GM12878 (cell line): ENCODE results near the gene CYSRT1. TPM values are rescaled to one million over a fixed set of nuclear protein-coding genes. Genes with fewer than 3 reads are reported as not detected.

Experiments used
- ATAC-seq: fragments of 200-7000 bp; cut with Tn5 transposase; 3 replicates; pipeline ENCODE4 v1.9.1; 2020; ENCODE audit warnings: mild to moderate bottlenecking, moderate library complexity
- BruUV-seq: library from RNA; stranded (reverse); fragments of 400-500 nt; replicated peaks from 2 replicates; lab custom pipeline; 2021; lab: Mats Ljungman, UMichigan
- CTCF ChIA-PET: fragments of 300-600 bp; sonication (Branson Sonifier 250); formaldehyde crosslinking; extraction: SDS; loops from one replicate; lab custom pipeline; 2021; ENCODE audit warnings: inconsistent platforms; lab: Yijun Ruan, JAX
- POLR2A ChIA-PET: fragments of 350-600 bp; formaldehyde crosslinking; extraction: SDS; loops from one replicate; lab custom pipeline; 2021; ENCODE audit warnings: inconsistent platforms; lab: Charles Lee
- RAD21 ChIA-PET: fragments of 300-600 bp; sonication (Branson Sonifier 250); formaldehyde crosslinking; loops from one replicate; lab custom pipeline; 2023; ENCODE audit warnings: antibody characterized with exemption; ENCODE audit not compliant: unreplicated experiment; lab: Charles Lee
- SMC1A ChIA-PET: fragments of 300-600 bp; sonication (Branson Sonifier 250); formaldehyde crosslinking; loops from one replicate; lab custom pipeline; 2023; ENCODE audit not compliant: unreplicated experiment, uncharacterized antibody; lab: Charles Lee
- DNase-seq: peaks from one replicate; pipeline ENCODE4 v3.0.0-alpha.2; 2011; ENCODE audit warnings: low read depth, low spot score
- FAIRE-seq: peaks from 3 replicates; lab custom pipeline; 2011; peaks lifted over from hg19 to GRCh38; lab: Jason Lieb, UNC
- H2AFZ ChIP-seq: 2 replicates; pipeline ENCODE4 v1.6.0; 2011; ENCODE audit warnings: low read depth, low read length, control low read depth; ENCODE audit not compliant: control insufficient read depth
- H3K27ac ChIP-seq: 2 replicates; pipeline ENCODE4 v1.5.1; 2011; ENCODE audit warnings: control low read depth; ENCODE audit not compliant: control insufficient read depth, insufficient read depth
- H3K27me3 ChIP-seq, 2 experiments: replicated peaks in 1 of 2; 2 replicates each; pipeline versions ENCODE4 v1.6.0 to v1.6.1; 2011; ENCODE audit warnings: low read length in 1 of 2; ENCODE audit not compliant: control insufficient read depth in 2 of 2, insufficient read depth in 2 of 2
- H3K36me3 ChIP-seq, 2 experiments: 2 replicates each; pipeline ENCODE4 v1.5.1; 2011; ENCODE audit warnings: low read length in 1 of 2; ENCODE audit not compliant: control insufficient read depth in 2 of 2, insufficient read depth in 2 of 2
- H3K4me1 ChIP-seq: 2 replicates; pipeline ENCODE4 v1.6.1; 2011; ENCODE audit warnings: mild to moderate bottlenecking, low read length, moderate library complexity, mixed read lengths; ENCODE audit not compliant: control insufficient read depth, insufficient read depth
- H3K4me2 ChIP-seq: 2 replicates; pipeline ENCODE4 v1.6.0; 2011; ENCODE audit warnings: control low read depth; ENCODE audit not compliant: control insufficient read depth, insufficient read depth
- H3K4me3 ChIP-seq: fragments of 200-600 bp; sonication (generic); 2 replicates; pipeline ENCODE4 v1.5.1; 2016
- H3K79me2 ChIP-seq: 2 replicates; pipeline ENCODE4 v1.6.0; 2011; ENCODE audit warnings: low read length; ENCODE audit not compliant: control insufficient read depth, insufficient read depth
- H3K9ac ChIP-seq: 2 replicates; pipeline ENCODE4 v1.8.0; 2011; ENCODE audit warnings: low read length, control low read depth, mixed read lengths; ENCODE audit not compliant: control insufficient read depth, insufficient read depth
- H3K9me3 ChIP-seq: replicated peaks from 3 replicates; pipeline ENCODE4 v1.5.1; 2011; ENCODE audit warnings: mild to moderate bottlenecking, low read length; ENCODE audit not compliant: control insufficient read depth, insufficient read depth
- H4K20me1 ChIP-seq: 2 replicates; pipeline ENCODE4 v1.6.0; 2011; ENCODE audit not compliant: control insufficient read depth, insufficient read depth
- CHD4 ChIP-seq: fragments of 200-600 bp; sonication (generic); IDR thresholded peaks from 2 replicates; pipeline ENCODE4 v1.6.1; 2016; ENCODE audit warnings: mild to moderate bottlenecking
- FOS ChIP-seq: IDR thresholded peaks from 3 replicates; pipeline ENCODE4 v1.6.1; 2011; ENCODE audit warnings: borderline replicate concordance; ENCODE audit not compliant: insufficient read length; ENCODE audit errors: extremely low read depth
- JUNB ChIP-seq: IDR thresholded peaks from 2 replicates; pipeline ENCODE4 v1.6.1; 2016; ENCODE audit warnings: antibody characterized with exemption, mild to moderate bottlenecking
- MEF2B ChIP-seq: fragments of 450-650 bp; IDR thresholded peaks from 2 replicates; pipeline ENCODE4 v1.6.1; 2018; ENCODE audit warnings: mild to moderate bottlenecking, moderate library complexity; ENCODE audit not compliant: partially characterized antibody, poor library complexity, severe bottlenecking
- NRF1 ChIP-seq: conservative IDR thresholded peaks from 2 replicates; pipeline ENCODE4 v1.6.1; 2011; ENCODE audit warnings: mild to moderate bottlenecking, low read depth, low read length, improper control_type of control experiment
- PML ChIP-seq: IDR thresholded peaks from 2 replicates; pipeline ENCODE4 v1.6.1; 2012; ENCODE audit warnings: low read length, inconsistent platforms
- POLR2A ChIP-seq: IDR thresholded peaks from 2 replicates; pipeline ENCODE4 v1.6.1; 2011; ENCODE audit warnings: low read depth, mild to moderate bottlenecking, low read length
- POU2F2 ChIP-seq: IDR thresholded peaks from 3 replicates; pipeline ENCODE4 v1.6.1; 2011; ENCODE audit warnings: low read depth, mild to moderate bottlenecking, low read length, borderline replicate concordance
- RB1 ChIP-seq: fragments of 450-650 bp; formaldehyde crosslinking; IDR thresholded peaks from 2 replicates; pipeline ENCODE4 v1.6.1; 2017; ENCODE audit warnings: mild to moderate bottlenecking, borderline replicate concordance
- RCOR1 ChIP-seq: conservative IDR thresholded peaks from 2 replicates; pipeline ENCODE4 v1.6.1; 2012; ENCODE audit warnings: low read depth, low read length, improper control_type of control experiment
- STAT1 ChIP-seq: fragments of 450-650 bp; conservative IDR thresholded peaks from 2 replicates; pipeline ENCODE4 v1.6.1; 2014; ENCODE audit warnings: antibody characterized with exemption, mild to moderate bottlenecking
- ZNF207 ChIP-seq: fragments of 450-650 bp; IDR thresholded peaks from 2 replicates; pipeline ENCODE4 v1.6.1; 2014; ENCODE audit warnings: antibody characterized with exemption, mild to moderate bottlenecking, borderline replicate concordance
- WGBS: methylation state at CpG from one replicate; pipeline ENCODE4 v1.1.6; 2016; ENCODE audit warnings: low lambda C conversion rate; ENCODE audit not compliant: insufficient replicate concordance, insufficient coverage; ENCODE audit errors: missing lambda C conversion rate; 5-methylcytosine and 5-hydroxymethylcytosine counted together
- in situ Hi-C: fragments of 300-500 bp; cut with MboI; formaldehyde crosslinking; loops from 9 replicates; pipeline ENCODE4 v1.14.3; 2018; ENCODE audit warnings: mixed read lengths
- intact Hi-C: fragments of 100-400 bp; cut with micrococcal nuclease; formaldehyde crosslinking; loops from one replicate; pipeline ENCODE4 v1.14.2; 2022; ENCODE audit not compliant: unreplicated experiment
- polyA plus RNA-seq, 11 experiments: library from polyadenylated mRNA; depleted of rRNA in 4 of 11; unstranded in 6 of 11; stranded (reverse) in 5 of 11; fragments of >200 nt; fragmentation: Nextera tagmentation in 4 of 11; fragmentation: Illumina TruSeq in 1 of 11; extraction: Ambion mirVana in 4 of 11; extraction: Trizol in 1 of 11; gene quantifications; 1 replicate in 1 of 11; 2 replicates in 10 of 11; pipeline versions ENCODE4 v1.2.1 to v1.2.3, GENCODE V29; 2011 to 2016; ENCODE audit warnings: inconsistent platforms in 2 of 11, missing spikeins in 2 of 11, low read depth in 1 of 11
- total RNA-seq, 4 experiments: library from RNA; depleted of rRNA in 3 of 4; stranded (reverse); fragments of >200 nt in 3 of 4; fragmentation: Illumina TruSeq in 1 of 4; extraction: Trizol in 1 of 4; gene quantifications; 2 replicates each; pipeline versions ENCODE4 v1.2.1 to v1.2.3, GENCODE V29; 2013 to 2021
- TF ChIP-seq, protein P1 (sequence below): fragments of 450-650 bp; IDR thresholded peaks from 2 replicates; pipeline ENCODE4 v1.6.1; 2017; ENCODE audit warnings: low read depth, mild to moderate bottlenecking, moderate library complexity

CYSRT1 gene
- total and polyA plus RNA-seq, 10 of the 15 experiments (the other 5 are each of a cell fraction or from before 2014, with no cell fraction given), result 0.24 to 3.6 (median 0.97) TPM; not detected in 1

DNA sequence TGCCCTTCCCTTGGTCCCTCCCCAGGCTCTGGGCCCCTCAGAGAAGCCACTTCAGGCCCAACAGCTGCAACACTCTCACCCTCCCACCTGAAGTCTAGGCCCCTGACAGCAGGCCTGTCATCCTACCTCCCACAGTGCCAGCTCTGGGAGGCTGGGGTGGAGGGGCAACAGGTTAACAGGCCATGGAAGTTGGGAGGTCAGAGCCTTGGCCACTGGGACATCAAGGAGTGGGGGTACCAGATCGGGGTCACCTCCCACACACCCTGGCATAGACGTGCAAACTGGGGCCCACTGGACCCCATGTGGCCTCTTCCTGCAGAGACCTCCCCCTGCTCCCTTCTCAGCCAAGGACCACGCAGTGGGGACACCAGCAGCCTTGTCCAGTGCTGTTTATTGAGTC lies 33.7 kb upstream of the CYSRT1 start:
- intact Hi-C loops (no loop called here), in situ Hi-C loops (no loop called here)
- no peak for ATAC-seq
- Histone ChIP-seq H4K20me1 (peaks cover 7% of the 10 kb centered on the region; the same call in 1 of the 2 replicates), H3K4me1 (peaks cover 22% of the 10 kb centered on the region), H3K9ac (no peak overlapping the region), H3K27ac (no peak overlapping the region), H3K79me2 (peaks cover 33% of the 10 kb centered on the region), H3K9me3 (no peaks in the 10 kb centered on the region), H3K4me3 (no peak overlapping the region), H2AFZ (no peak overlapping the region), H3K36me3 (peaks cover 0 to 7% of the 10 kb centered on the region in 2 experiments; a peak in 3 of 4 replicates), H3K27me3 (no peaks in the 10 kb centered on the region), H3K4me2 (no peak overlapping the region)
- 67% methylated on average over 3 of the region's 3 CpGs for WGBS
- DNase-seq, result no peak
- BruUV-seq, result no TSS peak
- ChIA-PET RAD21 (no interaction called here), SMC1A (no interaction called here), POLR2A (interaction anchor here (0.6 kb wide), 1 partner anchor 70 kb away, joined by 3 read pairs; no protein-coding TSS in a partner anchor), CTCF (interaction anchor here (0.9 kb wide), 1 partner anchor 68 kb away, joined by 5 read pairs; no protein-coding TSS in a partner anchor)
- TF ChIP-seq, protein P1, sequence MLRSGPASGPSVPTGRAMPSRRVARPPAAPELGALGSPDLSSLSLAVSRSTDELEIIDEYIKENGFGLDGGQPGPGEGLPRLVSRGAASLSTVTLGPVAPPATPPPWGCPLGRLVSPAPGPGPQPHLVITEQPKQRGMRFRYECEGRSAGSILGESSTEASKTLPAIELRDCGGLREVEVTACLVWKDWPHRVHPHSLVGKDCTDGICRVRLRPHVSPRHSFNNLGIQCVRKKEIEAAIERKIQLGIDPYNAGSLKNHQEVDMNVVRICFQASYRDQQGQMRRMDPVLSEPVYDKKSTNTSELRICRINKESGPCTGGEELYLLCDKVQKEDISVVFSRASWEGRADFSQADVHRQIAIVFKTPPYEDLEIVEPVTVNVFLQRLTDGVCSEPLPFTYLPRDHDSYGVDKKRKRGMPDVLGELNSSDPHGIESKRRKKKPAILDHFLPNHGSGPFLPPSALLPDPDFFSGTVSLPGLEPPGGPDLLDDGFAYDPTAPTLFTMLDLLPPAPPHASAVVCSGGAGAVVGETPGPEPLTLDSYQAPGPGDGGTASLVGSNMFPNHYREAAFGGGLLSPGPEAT, result no peak
- TF ChIP-seq POLR2A, result peak; percentile 38; the same call in 1 of the 2 replicates
- FAIRE-seq, result no peak

DNA sequence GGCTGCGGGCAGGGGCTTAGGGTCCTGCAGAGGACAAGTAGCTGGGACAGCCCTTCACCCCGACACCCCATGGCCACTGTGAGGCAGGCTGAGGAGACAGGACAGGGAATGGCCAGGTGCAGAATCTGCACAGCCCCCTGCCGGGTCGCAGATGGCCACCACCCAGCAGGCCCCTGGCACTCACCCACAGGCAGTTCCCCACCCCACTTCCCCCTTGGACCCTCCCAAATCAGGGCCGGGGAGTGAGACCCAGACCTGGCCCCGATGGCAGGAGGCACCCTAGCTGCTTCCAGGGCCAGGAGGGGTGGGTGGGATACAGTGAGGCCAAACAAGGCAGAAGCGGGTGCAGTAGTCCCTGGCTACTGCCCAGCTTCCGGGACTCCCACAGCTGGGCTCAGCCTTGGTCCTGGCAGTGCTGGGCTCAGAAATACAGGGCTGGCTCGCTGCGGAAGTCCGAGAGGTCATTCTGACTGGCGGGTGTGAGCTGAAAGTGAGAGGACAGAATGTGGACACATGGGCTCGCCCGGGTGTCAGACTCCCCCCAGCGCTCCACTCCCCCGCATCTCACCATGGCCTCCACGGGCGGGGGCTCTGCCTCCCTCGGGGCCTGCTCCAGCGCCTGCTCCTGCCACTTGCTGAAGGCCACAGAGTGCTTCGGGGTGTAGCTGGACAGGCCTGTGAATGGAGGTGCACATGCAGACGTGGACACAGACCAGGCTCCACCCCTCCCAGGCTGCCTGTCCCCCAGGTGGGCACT lies 33.1 kb upstream of the CYSRT1 start:
- FAIRE-seq, result no peak
- RAD21 ChIA-PET, result no interaction called here
- no peak overlapping the region for H3K9ac ChIP-seq

More for the DNA sequence above, 33.1 kb upstream of the CYSRT1 start:
- SMC1A ChIA-PET, result no interaction called here
- no peaks in the 10 kb centered on the region for H3K27me3 ChIP-seq
- WGBS, result 82% methylated on average over 22 of the region's 22 CpGs
- H3K4me2 ChIP-seq, result no peak overlapping the region
- in situ Hi-C loops (no loop called here), intact Hi-C loops (no loop called here)
- peaks cover 16% of the 10 kb centered on the region for H3K4me1 ChIP-seq
- no peaks in the 10 kb centered on the region for H3K9me3 ChIP-seq
- peaks cover 29% of the 10 kb centered on the region for H3K79me2 ChIP-seq
- CTCF ChIA-PET, result no interaction called here
- no peak for DNase-seq
- H3K36me3 ChIP-seq, result peaks cover 0 to 7% of the 10 kb centered on the region in 2 experiments; a peak in 3 of 4 replicates
- H2AFZ ChIP-seq, result no peak overlapping the region
- BruUV-seq, result no TSS peak
- POLR2A ChIA-PET, result interaction anchor here (0.6 to 2.8 kb wide), 4 partner anchors 32 to 70 kb away, joined by 3 to 10 read pairs (median 4); partner anchors contain the start of gene CYSRT1
- H3K27ac ChIP-seq, result no peak overlapping the region
- ATAC-seq, result no peak
- no peak for TF ChIP-seq JUNB
- no peak for TF ChIP-seq STAT1
- TF ChIP-seq RCOR1, result no peak
- TF ChIP-seq NRF1, result no peak
- TF ChIP-seq RB1, result no peak
- TF ChIP-seq MEF2B, result no peak
- no peak for TF ChIP-seq ZNF207
- TF ChIP-seq POU2F2, result no peak
- TF ChIP-seq CHD4, result no peak
- no peak for TF ChIP-seq PML
- no peak for TF ChIP-seq FOS
- H4K20me1 ChIP-seq, result peaks cover 7% of the 10 kb centered on the region; the same call in 1 of the 2 replicates
- no peak overlapping the region for H3K4me3 ChIP-seq
